Measurements from ENCODE around the gene MCFD2.

MCFD2 gene

GRCh38 chr2:46936566-46936965 is 21.0 kb upstream of the MCFD2 start:
- Histone ChIP-seq H3K4me3 (replicated peaks; ENCODE audit: insufficient read depth, low read length) (no peak overlapping the region), H3K27me3 (ENCODE audit: insufficient read depth, poor library complexity, severe bottlenecking) (no peaks in the 10 kb centered on the region), H3K27ac (replicated peaks) (no peak overlapping the region)
- TF ChIP-seq REST (IDR thresholded peaks at IDR 0.05; ENCODE audit: insufficient replicate concordance, low read depth) (no peak), GABPA (IDR thresholded peaks at IDR 0.05; ENCODE audit: low read depth) (no peak), SPI1 (IDR thresholded peaks at IDR 0.05; ENCODE audit: borderline replicate concordance, low read depth) (no peak), POLR2AphosphoS5 (IDR thresholded peaks at IDR 0.05; ENCODE audit: low read depth) (no peak)
- TF ChIP-seq, protein P1, sequence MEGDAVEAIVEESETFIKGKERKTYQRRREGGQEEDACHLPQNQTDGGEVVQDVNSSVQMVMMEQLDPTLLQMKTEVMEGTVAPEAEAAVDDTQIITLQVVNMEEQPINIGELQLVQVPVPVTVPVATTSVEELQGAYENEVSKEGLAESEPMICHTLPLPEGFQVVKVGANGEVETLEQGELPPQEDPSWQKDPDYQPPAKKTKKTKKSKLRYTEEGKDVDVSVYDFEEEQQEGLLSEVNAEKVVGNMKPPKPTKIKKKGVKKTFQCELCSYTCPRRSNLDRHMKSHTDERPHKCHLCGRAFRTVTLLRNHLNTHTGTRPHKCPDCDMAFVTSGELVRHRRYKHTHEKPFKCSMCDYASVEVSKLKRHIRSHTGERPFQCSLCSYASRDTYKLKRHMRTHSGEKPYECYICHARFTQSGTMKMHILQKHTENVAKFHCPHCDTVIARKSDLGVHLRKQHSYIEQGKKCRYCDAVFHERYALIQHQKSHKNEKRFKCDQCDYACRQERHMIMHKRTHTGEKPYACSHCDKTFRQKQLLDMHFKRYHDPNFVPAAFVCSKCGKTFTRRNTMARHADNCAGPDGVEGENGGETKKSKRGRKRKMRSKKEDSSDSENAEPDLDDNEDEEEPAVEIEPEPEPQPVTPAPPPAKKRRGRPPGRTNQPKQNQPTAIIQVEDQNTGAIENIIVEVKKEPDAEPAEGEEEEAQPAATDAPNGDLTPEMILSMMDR (IDR thresholded peaks at IDR 0.05; ENCODE audit: insufficient read depth, low read length) = no peak
- DNase-seq (ENCODE audit: low read depth in 1 of 2, low spot score in 1 of 2) = no peak

DNA sequence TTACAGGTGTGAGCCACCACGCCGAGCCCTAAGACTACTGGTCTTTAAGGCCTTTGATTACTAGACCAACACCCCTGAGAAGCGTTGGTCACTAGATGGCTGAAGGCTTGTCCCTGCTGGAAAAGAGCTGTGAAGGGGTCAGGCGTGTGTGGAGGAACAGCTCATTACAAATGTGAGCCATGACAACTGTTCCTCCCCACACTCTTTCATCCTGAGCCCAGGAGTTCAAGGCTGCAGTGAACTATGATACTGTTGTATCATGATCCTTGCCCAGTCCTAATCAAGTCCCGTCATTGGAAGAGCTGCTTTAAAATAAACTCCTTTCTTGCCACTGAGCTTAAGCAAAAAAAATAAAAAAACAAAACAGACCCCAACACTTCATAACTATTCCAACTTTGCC is 19.5 kb upstream of the MCFD2 start:
- Histone ChIP-seq H3K4me3 (replicated peaks; ENCODE audit: insufficient read depth, low read length) (no peak overlapping the region), H3K27me3 (ENCODE audit: insufficient read depth, poor library complexity, severe bottlenecking) (no peaks in the 10 kb centered on the region), H3K27ac (replicated peaks) (no peak overlapping the region)
- TF ChIP-seq, protein P1 (IDR thresholded peaks at IDR 0.05; ENCODE audit: insufficient read depth, low read length) = no peak
- TF ChIP-seq SPI1 (IDR thresholded peaks at IDR 0.05; ENCODE audit: borderline replicate concordance, low read depth) = no peak
- no peak for TF ChIP-seq POLR2AphosphoS5 (IDR thresholded peaks at IDR 0.05; ENCODE audit: low read depth)
- TF ChIP-seq REST (IDR thresholded peaks at IDR 0.05; ENCODE audit: insufficient replicate concordance, low read depth) = no peak
- no peak for DNase-seq (ENCODE audit: low read depth in 1 of 2, low spot score in 1 of 2)

DNA sequence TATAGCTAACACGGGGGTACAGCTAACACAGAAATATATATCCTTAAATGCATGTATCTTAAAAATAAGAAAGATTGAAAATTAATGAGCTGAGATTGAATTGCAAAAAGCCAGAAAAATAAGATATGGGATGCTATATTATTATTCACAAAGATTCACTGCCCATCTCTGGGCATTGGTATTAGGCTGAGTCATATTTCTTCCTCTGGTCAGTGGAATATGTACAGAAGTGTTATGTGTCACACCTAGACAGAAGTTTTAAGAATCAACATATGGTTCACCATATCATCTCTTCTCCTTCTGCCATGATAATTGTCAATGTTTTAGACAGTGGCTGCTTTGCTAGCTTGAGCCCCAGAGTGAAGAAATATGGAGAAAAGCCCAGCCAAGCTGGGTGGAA is 14.0 kb upstream of the MCFD2 start:
- Histone ChIP-seq H3K27me3 (ENCODE audit: insufficient read depth, poor library complexity, severe bottlenecking) (no peaks in the 10 kb centered on the region), H3K4me3 (replicated peaks; ENCODE audit: insufficient read depth, low read length) (no peak overlapping the region), H3K27ac (replicated peaks) (no peak overlapping the region)
- TF ChIP-seq POLR2AphosphoS5 (IDR thresholded peaks at IDR 0.05; ENCODE audit: low read depth) (no peak), REST (IDR thresholded peaks at IDR 0.05; ENCODE audit: insufficient replicate concordance, low read depth) (no peak)
- no peak for DNase-seq (ENCODE audit: low read depth in 1 of 2, low spot score in 1 of 2)

DNA sequence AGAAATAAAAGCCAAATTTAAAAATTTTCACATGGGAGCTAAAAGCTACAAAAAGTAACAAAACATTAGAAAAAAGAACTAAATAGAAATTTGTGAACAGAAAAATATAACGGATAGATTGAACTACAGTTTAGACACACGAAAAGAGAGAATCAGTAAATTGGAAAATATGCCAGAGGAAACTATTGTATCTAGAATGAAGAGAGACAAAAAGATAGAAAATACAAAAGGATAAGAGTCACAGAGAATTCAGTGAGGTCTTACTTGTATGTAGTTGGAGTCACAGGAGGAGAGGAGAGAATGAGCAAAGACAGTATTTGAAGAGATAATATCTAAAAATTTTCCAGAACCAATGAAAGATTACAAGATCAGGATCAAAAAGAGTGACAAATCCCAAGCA is 11.3 kb upstream of the MCFD2 start:
- DNase-seq (ENCODE audit: low read depth in 1 of 2, low spot score in 1 of 2) = no peak
- Histone ChIP-seq H3K27ac (replicated peaks) (no peak overlapping the region), H3K4me3 (replicated peaks; ENCODE audit: insufficient read depth, low read length) (no peak overlapping the region), H3K27me3 (ENCODE audit: insufficient read depth, poor library complexity, severe bottlenecking) (no peaks in the 10 kb centered on the region)
- TF ChIP-seq SPI1 (IDR thresholded peaks at IDR 0.05; ENCODE audit: borderline replicate concordance, low read depth) (no peak), REST (IDR thresholded peaks at IDR 0.05; ENCODE audit: insufficient replicate concordance, low read depth) (no peak), POLR2AphosphoS5 (IDR thresholded peaks at IDR 0.05; ENCODE audit: low read depth) (no peak), GABPA (IDR thresholded peaks at IDR 0.05; ENCODE audit: low read depth) (no peak)
- TF ChIP-seq, protein P1 (IDR thresholded peaks at IDR 0.05; ENCODE audit: insufficient read depth, low read length) = no peak

Data from HL-60 (cell line).